ENCODE results near the gene WASF3. TPM values are rescaled to one million over a fixed set of nuclear protein-coding genes. Genes with fewer than 3 reads are reported as not detected.
A peak's percentile ranks its signal among the peaks of the same experiment; 100 is the strongest.

WASF3 gene
- total and polyA plus RNA-seq, 12 donors: 12.6 to 63.3 (median 37.6) TPM

DNA sequence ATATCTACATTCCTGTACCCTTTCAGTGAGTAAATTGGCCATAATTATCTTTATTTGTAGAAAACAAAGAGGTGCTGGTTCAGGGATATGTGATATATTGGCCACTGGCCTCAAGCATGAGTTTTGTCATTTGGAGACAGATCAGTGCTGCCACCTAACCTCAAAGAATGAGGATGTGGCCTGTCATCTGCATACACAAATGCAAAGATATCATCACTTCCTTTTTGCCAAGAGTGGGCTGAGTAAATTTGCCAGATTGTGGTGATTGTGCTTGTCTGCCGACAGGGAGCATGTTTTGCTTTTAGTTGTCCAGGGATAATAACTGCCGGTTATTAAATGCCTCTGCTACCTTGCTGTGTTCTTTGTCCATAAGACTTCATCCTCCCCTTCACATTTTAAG is 44.2 kb downstream of the WASF3 start:
- WGBS, 4 donors: 24 to 37% (median 31%) methylated on average over 2 of the region's 2 CpGs

DNA sequence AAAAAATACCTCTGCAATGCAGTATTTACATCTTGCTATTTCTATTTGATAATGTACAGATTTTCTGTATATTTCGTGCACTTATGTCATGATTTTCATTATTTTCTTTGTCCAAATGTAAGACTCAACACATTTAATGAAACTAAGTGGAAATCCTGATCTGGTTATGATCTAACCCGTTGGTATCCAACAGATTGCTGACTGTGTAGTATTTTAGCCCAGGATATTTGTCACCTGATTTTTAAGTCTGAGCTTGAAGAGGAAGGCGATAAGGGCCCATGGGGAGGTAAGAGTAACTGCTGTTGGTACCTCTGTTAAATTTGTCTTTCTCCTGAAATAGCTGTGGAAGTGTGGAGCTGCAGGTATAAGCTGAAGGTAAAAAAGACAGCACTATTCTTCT is 45.3 kb downstream of the WASF3 start:
- no peaks in the 10 kb centered on the region for H3K9me3 ChIP-seq (replicated peaks in 1 of 3)
- TF ChIP-seq, protein P1, sequence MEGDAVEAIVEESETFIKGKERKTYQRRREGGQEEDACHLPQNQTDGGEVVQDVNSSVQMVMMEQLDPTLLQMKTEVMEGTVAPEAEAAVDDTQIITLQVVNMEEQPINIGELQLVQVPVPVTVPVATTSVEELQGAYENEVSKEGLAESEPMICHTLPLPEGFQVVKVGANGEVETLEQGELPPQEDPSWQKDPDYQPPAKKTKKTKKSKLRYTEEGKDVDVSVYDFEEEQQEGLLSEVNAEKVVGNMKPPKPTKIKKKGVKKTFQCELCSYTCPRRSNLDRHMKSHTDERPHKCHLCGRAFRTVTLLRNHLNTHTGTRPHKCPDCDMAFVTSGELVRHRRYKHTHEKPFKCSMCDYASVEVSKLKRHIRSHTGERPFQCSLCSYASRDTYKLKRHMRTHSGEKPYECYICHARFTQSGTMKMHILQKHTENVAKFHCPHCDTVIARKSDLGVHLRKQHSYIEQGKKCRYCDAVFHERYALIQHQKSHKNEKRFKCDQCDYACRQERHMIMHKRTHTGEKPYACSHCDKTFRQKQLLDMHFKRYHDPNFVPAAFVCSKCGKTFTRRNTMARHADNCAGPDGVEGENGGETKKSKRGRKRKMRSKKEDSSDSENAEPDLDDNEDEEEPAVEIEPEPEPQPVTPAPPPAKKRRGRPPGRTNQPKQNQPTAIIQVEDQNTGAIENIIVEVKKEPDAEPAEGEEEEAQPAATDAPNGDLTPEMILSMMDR (IDR thresholded peaks at IDR 0.05): no peak
- no peak for TF ChIP-seq POLR2A (IDR thresholded peaks at IDR 0.05)
- H3K4me3 ChIP-seq: no peak overlapping the region
- H3K36me3 ChIP-seq (replicated peaks in 1 of 2): no peaks in the 10 kb centered on the region
- H3K27me3 ChIP-seq: no peaks in the 10 kb centered on the region
- peaks cover 24 to 41% of the 10 kb centered on the region in 2 donors for H3K4me1 ChIP-seq (replicated peaks in 1 of 2)
- WGBS, 4 donors: 81 to 89% (median 87%) methylated on average over 3 of the region's 3 CpGs
- no peak for DNase-seq
- no peak overlapping the region for H3K27ac ChIP-seq
- intact Hi-C loops (cut with DNase I): no loop called here

More for the DNA sequence above, 44.2 kb downstream of the WASF3 start:
- no peak overlapping the region for H3K4me3 ChIP-seq
- H3K36me3 ChIP-seq (replicated peaks in 1 of 2): no peaks in the 10 kb centered on the region
- no peak for TF ChIP-seq POLR2A (IDR thresholded peaks at IDR 0.05)
- TF ChIP-seq, protein P1 (IDR thresholded peaks at IDR 0.05): peak in 3 of 6 experiments; percentile 3 to 14 (median 11)
- intact Hi-C loops (cut with DNase I): no loop called here
- peak overlapping the region in 1 of 5 donors; percentile 26 for H3K27ac ChIP-seq
- no peaks in the 10 kb centered on the region for H3K27me3 ChIP-seq
- no peaks in the 10 kb centered on the region for H3K9me3 ChIP-seq (replicated peaks in 1 of 3)
- DNase-seq: no peak
- H3K4me1 ChIP-seq (replicated peaks in 1 of 2): peaks cover 24 to 41% of the 10 kb centered on the region in 2 donors

DNA sequence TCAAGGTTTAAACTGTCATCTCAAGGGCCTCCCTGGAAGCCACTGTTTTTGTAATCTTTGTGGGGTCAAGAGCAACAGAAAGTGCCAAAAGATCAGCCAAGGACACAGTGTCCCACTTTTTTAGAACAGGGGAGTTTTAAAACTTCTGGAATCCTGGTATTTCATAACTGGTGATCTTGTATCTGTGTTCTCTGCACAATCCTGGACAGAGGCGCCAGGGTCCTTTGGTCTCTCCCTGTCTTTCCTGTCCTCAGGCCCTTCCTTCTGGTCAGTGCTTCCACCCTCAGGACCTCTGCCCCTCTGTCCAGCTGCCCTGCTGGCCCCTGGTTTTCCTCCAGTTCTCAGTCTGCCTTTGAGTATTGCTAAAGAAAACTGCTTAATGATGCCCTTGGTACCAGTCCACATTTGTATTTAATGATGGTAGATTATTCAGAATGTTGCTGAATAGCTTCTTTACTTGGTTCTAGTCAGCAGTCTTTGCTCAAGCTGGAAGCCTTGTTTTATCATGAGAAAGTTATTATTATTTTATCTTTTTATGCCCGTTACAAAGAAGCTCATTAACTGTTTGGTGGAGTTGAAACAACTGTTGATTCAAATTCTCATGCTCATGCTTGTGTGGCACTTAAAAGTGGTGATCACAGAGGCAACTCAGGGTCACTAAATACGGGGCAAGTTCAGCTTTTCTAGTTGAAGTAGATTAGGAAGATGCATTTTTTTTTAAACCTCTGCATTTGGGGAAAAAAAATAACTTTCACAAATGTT is 47.5 kb downstream of the WASF3 start:
- 18 to 28% (median 22%) methylated on average over 3 of the region's 3 CpGs for WGBS, 4 donors
- Histone ChIP-seq H3K9me3 (replicated peaks in 1 of 3) (no peaks in the 10 kb centered on the region), H3K4me3 (no peak overlapping the region), H3K4me1 (replicated peaks in 1 of 2) (peaks cover 24 to 52% of the 10 kb centered on the region in 2 donors), H3K27me3 (no peaks in the 10 kb centered on the region), H3K36me3 (replicated peaks in 1 of 2) (no peaks in the 10 kb centered on the region), H3K27ac (peak overlapping the region in 4 of 5 donors; percentile 44 to 73 (median 62))
- peak; percentile 28 to 87 (median 68) for DNase-seq
- intact Hi-C loops (cut with DNase I): no loop called here
- TF ChIP-seq, protein P1 (IDR thresholded peaks at IDR 0.05): no peak
- peak in 1 of 2 donors; percentile 20 for TF ChIP-seq POLR2A (IDR thresholded peaks at IDR 0.05)

DNA sequence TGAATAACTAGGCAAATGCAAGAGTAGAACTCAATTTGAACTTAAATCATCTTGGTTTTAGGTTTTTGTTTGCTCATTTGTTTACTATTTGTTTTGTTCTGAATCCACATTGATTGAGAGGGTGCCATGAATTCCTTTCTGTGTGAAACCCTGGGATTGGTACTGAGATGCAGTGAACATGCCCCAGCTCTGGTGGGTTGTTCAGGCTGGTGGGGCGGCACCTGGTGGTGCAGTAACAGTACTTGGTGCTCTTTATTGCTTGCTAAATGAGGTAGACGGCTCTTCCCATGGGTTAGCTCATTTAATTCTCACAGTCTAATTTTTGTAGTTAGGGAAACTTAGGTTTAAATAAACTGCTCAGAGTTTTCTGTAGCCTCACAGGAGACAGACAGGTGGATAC is 48.4 kb downstream of the WASF3 start:
- Histone ChIP-seq H3K27me3 (no peaks in the 10 kb centered on the region), H3K36me3 (replicated peaks in 1 of 2) (no peaks in the 10 kb centered on the region), H3K4me1 (replicated peaks in 1 of 2) (peaks cover 23 to 47% of the 10 kb centered on the region in 2 donors), H3K27ac (peak overlapping the region in 4 of 5 donors; percentile 44 to 73 (median 62)), H3K4me3 (no peak overlapping the region), H3K9me3 (replicated peaks in 1 of 3) (no peaks in the 10 kb centered on the region)
- TF ChIP-seq, protein P1 (IDR thresholded peaks at IDR 0.05): no peak
- no peak for DNase-seq
- WGBS, 4 donors: 67 to 95% (median 91%) methylated on average over 2 of the region's 2 CpGs
- intact Hi-C loops (cut with DNase I): no loop called here
